Measurements from ENCODE around the gene MDN1.
A peak's percentile ranks its signal among the peaks of the same experiment; 100 is the strongest.
"Not testable (repeated sequence)": the region's sequence is repeated elsewhere in the genome, so short reads cannot be mapped to it uniquely, and the experiment has no call there.

The MDN1 gene

DNA sequence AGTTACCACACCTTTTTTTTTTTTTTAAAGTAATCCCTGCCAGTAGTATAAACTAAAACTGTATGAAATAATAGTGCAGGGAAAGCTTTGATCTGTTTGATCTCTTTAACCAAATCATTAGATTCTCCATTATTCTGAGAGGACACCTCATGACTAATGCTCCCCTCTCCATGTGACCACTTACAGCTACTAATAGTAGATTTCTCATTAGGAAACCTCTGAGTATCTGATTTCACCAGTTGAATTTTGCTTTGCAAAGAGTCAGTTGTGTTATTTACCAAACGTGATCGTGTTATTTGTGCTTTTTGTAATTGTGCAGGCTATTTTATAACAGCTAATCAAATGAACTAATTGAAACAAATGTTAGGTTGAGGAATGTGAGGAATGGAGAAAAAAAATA lies 22.6 kb upstream of the MDN1 start:
- Histone ChIP-seq H3K27me3 (ENCODE audit: control insufficient read depth in 5 of 5, insufficient read depth in 4 of 5, low read length in 5 of 5) (no peaks in the 10 kb centered on the region), H3K9me3 (ENCODE audit: control insufficient read depth in 5 of 5, low read length in 5 of 5) (no peaks in the 10 kb centered on the region), H3K4me1 (ENCODE audit: control insufficient read depth in 5 of 5, insufficient read depth in 5 of 5, low read length in 5 of 5) (peaks cover 0 to 11% (median 6%) of the 10 kb centered on the region in 5 donors), H3K36me3 (ENCODE audit: control insufficient read depth in 5 of 5, insufficient read depth in 5 of 5, low read length in 5 of 5) (peaks cover 0 to 11% (median 7%) of the 10 kb centered on the region in 5 donors), H3K27ac (ENCODE audit: low read depth, low read length) (no peak overlapping the region), H3K4me3 (ENCODE audit: low read depth in 1 of 5, low read length in 5 of 5) (no peak overlapping the region), H3K9ac (ENCODE audit: low read length in 5 of 5) (no peak overlapping the region)

GRCh38 chr6:89840538-89840937 lies 20.9 kb upstream of the MDN1 start:
- Histone ChIP-seq H3K4me3 (ENCODE audit: low read depth in 1 of 5, low read length in 5 of 5) (no peak overlapping the region), H3K9ac (ENCODE audit: low read length in 5 of 5) (peak overlapping the region in 1 of 5 donors; percentile 10), H3K27me3 (ENCODE audit: control insufficient read depth in 5 of 5, insufficient read depth in 4 of 5, low read length in 5 of 5) (no peaks in the 10 kb centered on the region), H3K36me3 (ENCODE audit: control insufficient read depth in 5 of 5, insufficient read depth in 5 of 5, low read length in 5 of 5) (peaks cover 0 to 14% (median 3%) of the 10 kb centered on the region in 5 donors), H3K9me3 (ENCODE audit: control insufficient read depth in 5 of 5, low read length in 5 of 5) (no peaks in the 10 kb centered on the region), H3K4me1 (ENCODE audit: control insufficient read depth in 5 of 5, insufficient read depth in 5 of 5, low read length in 5 of 5) (peaks cover 0 to 11% (median 6%) of the 10 kb centered on the region in 5 donors), H3K27ac (ENCODE audit: low read depth, low read length) (no peak overlapping the region)

- Histone ChIP-seq H3K27me3 (ENCODE audit: control insufficient read depth in 5 of 5, insufficient read depth in 4 of 5, low read length in 5 of 5) (no peaks in the 10 kb centered on the region), H3K4me1 (ENCODE audit: control insufficient read depth in 5 of 5, insufficient read depth in 5 of 5, low read length in 5 of 5) (peaks cover 0 to 6% (median 0%) of the 10 kb centered on the region in 5 donors), H3K36me3 (ENCODE audit: control insufficient read depth in 5 of 5, insufficient read depth in 5 of 5, low read length in 5 of 5) (peaks cover 2 to 25% (median 5%) of the 10 kb centered on the region in 5 donors), H3K27ac (ENCODE audit: low read depth, low read length) (no peak overlapping the region), H3K9me3 (ENCODE audit: control insufficient read depth in 5 of 5, low read length in 5 of 5) (no peaks in the 10 kb centered on the region), H3K9ac (ENCODE audit: low read length in 5 of 5) (no peak overlapping the region), H3K4me3 (ENCODE audit: low read depth in 1 of 5, low read length in 5 of 5) (no peak overlapping the region)
Observed at GRCh38 chr6:89836639-89837222, 17.1 kb upstream of the MDN1 start.

GRCh38 chr6:89834884-89835792 lies 15.5 kb upstream of the MDN1 start:
- Histone ChIP-seq H3K9ac (ENCODE audit: low read length in 5 of 5) (no peak overlapping the region), H3K4me3 (ENCODE audit: low read depth in 1 of 5, low read length in 5 of 5) (no peak overlapping the region), H3K9me3 (ENCODE audit: control insufficient read depth in 5 of 5, low read length in 5 of 5) (no peaks in the 10 kb centered on the region), H3K27ac (ENCODE audit: low read depth, low read length) (no peak overlapping the region), H3K4me1 (ENCODE audit: control insufficient read depth in 5 of 5, insufficient read depth in 5 of 5, low read length in 5 of 5) (peaks cover 4 to 9% (median 8%) of the 10 kb centered on the region in 5 donors), H3K36me3 (ENCODE audit: control insufficient read depth in 5 of 5, insufficient read depth in 5 of 5, low read length in 5 of 5) (peaks cover 2 to 25% (median 5%) of the 10 kb centered on the region in 5 donors), H3K27me3 (ENCODE audit: control insufficient read depth in 5 of 5, insufficient read depth in 4 of 5, low read length in 5 of 5) (no peaks in the 10 kb centered on the region)

DNA sequence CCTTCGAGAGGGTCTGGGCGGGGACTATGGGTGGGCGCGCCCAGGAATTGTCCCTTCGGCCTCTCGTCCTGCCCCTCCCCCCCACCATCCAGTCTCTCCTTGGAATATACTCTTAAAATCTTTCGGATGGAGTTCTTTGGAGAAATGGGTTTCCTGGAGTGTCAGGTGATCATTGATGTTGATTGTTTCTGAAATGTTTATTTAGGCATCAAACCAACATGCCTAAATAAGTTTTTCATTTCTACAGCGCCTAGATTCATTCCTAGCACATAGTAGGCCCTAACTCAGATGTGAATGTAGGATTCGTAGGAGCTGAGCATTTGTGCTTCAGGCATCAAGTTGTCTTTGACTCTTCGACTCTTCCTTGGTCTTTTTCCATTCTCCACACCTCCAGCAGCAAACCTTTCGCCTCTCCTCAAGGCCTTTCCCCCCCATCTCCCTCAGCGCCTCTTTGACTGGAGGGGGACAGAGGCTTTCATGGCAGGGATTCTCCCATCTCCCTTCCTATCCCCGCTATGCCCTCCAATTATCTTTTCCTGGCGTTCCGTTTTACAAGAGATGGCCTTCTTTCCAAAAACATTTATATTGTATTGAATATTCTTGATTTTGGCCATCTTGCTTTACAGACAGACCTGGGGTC lies 10.7 kb upstream of the MDN1 start:
- H3K9ac ChIP-seq (ENCODE audit: low read length in 5 of 5): peak overlapping the region; percentile 74 to 96 (median 89)
- no peaks in the 10 kb centered on the region for H3K27me3 ChIP-seq (ENCODE audit: control insufficient read depth in 5 of 5, insufficient read depth in 4 of 5, low read length in 5 of 5)
- peaks cover 5 to 20% (median 15%) of the 10 kb centered on the region in 5 donors for H3K4me1 ChIP-seq (ENCODE audit: control insufficient read depth in 5 of 5, insufficient read depth in 5 of 5, low read length in 5 of 5)
- H3K36me3 ChIP-seq (ENCODE audit: control insufficient read depth in 5 of 5, insufficient read depth in 5 of 5, low read length in 5 of 5): peaks cover 0 to 11% (median 3%) of the 10 kb centered on the region in 5 donors
- no peaks in the 10 kb centered on the region for H3K9me3 ChIP-seq (ENCODE audit: control insufficient read depth in 5 of 5, low read length in 5 of 5)
- H3K27ac ChIP-seq (ENCODE audit: low read depth, low read length): peak overlapping the region; percentile 60
- H3K4me3 ChIP-seq (ENCODE audit: low read depth in 1 of 5, low read length in 5 of 5): peak overlapping the region; percentile 69 to 99 (median 98)

GRCh38 chr6:89829472-89830169 lies 10.0 kb upstream of the MDN1 start, which contains the start of gene CASP8AP2:
TSS of gene CASP8AP2 (plus strand) at chr6:89829880.
- Histone ChIP-seq H3K4me3 (ENCODE audit: low read depth in 1 of 5, low read length in 5 of 5) (peak within 1 kb of the TSS; percentile 92 to 99 (median 98)), H3K36me3 (ENCODE audit: control insufficient read depth in 5 of 5, insufficient read depth in 5 of 5, low read length in 5 of 5) (peaks cover 0 to 11% (median 3%) of the 10 kb centered on the region in 5 donors), H3K9me3 (ENCODE audit: control insufficient read depth in 5 of 5, low read length in 5 of 5) (no peaks in the 10 kb centered on the region), H3K27ac (ENCODE audit: low read depth, low read length) (peak within 1 kb of the TSS; percentile 60), H3K27me3 (ENCODE audit: control insufficient read depth in 5 of 5, insufficient read depth in 4 of 5, low read length in 5 of 5) (no peaks in the 10 kb centered on the region), H3K4me1 (ENCODE audit: control insufficient read depth in 5 of 5, insufficient read depth in 5 of 5, low read length in 5 of 5) (peaks cover 5 to 20% (median 15%) of the 10 kb centered on the region in 5 donors), H3K9ac (ENCODE audit: low read length in 5 of 5) (peak within 1 kb of the TSS; percentile 74 to 96 (median 92))

GRCh38 chr6:89828988-89829471 lies 9.4 kb upstream of the MDN1 start:
- Histone ChIP-seq H3K4me3 (ENCODE audit: low read depth in 1 of 5, low read length in 5 of 5) (peak overlapping the region; percentile 88 to 99 (median 95)), H3K27me3 (ENCODE audit: control insufficient read depth in 5 of 5, insufficient read depth in 4 of 5, low read length in 5 of 5) (no peaks in the 10 kb centered on the region), H3K9me3 (ENCODE audit: control insufficient read depth in 5 of 5, low read length in 5 of 5) (no peaks in the 10 kb centered on the region), H3K36me3 (ENCODE audit: control insufficient read depth in 5 of 5, insufficient read depth in 5 of 5, low read length in 5 of 5) (peaks cover 0 to 11% (median 3%) of the 10 kb centered on the region in 5 donors), H3K9ac (ENCODE audit: low read length in 5 of 5) (peak overlapping the region; percentile 60 to 93 (median 89)), H3K4me1 (ENCODE audit: control insufficient read depth in 5 of 5, insufficient read depth in 5 of 5, low read length in 5 of 5) (peaks cover 5 to 20% (median 15%) of the 10 kb centered on the region in 5 donors), H3K27ac (ENCODE audit: low read depth, low read length) (peak overlapping the region; percentile 58)

GRCh38 chr6:89828475-89828987 lies 8.9 kb upstream of the MDN1 start:
- H3K27me3 ChIP-seq (ENCODE audit: control insufficient read depth in 5 of 5, insufficient read depth in 4 of 5, low read length in 5 of 5); H3K9me3 ChIP-seq (ENCODE audit: control insufficient read depth in 5 of 5, low read length in 5 of 5): not testable (repeated sequence)
- Histone ChIP-seq H3K4me3 (ENCODE audit: low read depth in 1 of 5, low read length in 5 of 5) (peak overlapping the region; percentile 88 to 99 (median 95)), H3K4me1 (ENCODE audit: control insufficient read depth in 5 of 5, insufficient read depth in 5 of 5, low read length in 5 of 5) (peaks cover 5 to 20% (median 15%) of the 10 kb centered on the region in 5 donors), H3K27ac (ENCODE audit: low read depth, low read length) (peak overlapping the region; percentile 58), H3K36me3 (ENCODE audit: control insufficient read depth in 5 of 5, insufficient read depth in 5 of 5, low read length in 5 of 5) (peaks cover 0 to 11% (median 3%) of the 10 kb centered on the region in 5 donors), H3K9ac (ENCODE audit: low read length in 5 of 5) (peak overlapping the region; percentile 60 to 93 (median 89))

GRCh38 chr6:89826029-89826528 lies 6.5 kb upstream of the MDN1 start:
- H3K36me3 ChIP-seq (ENCODE audit: control insufficient read depth in 5 of 5, insufficient read depth in 5 of 5, low read length in 5 of 5): no peaks in the 10 kb centered on the region

More at GRCh38 chr6:89826029-89826528, 6.5 kb upstream of the MDN1 start:
- no peak overlapping the region for H3K4me3 ChIP-seq (ENCODE audit: low read depth in 1 of 5, low read length in 5 of 5)
- no peak overlapping the region for H3K27ac ChIP-seq (ENCODE audit: low read depth, low read length)
- H3K4me1 ChIP-seq (ENCODE audit: control insufficient read depth in 5 of 5, insufficient read depth in 5 of 5, low read length in 5 of 5): peaks cover 5 to 20% (median 15%) of the 10 kb centered on the region in 5 donors
- no peaks in the 10 kb centered on the region for H3K27me3 ChIP-seq (ENCODE audit: control insufficient read depth in 5 of 5, insufficient read depth in 4 of 5, low read length in 5 of 5)
- no peak overlapping the region for H3K9ac ChIP-seq (ENCODE audit: low read length in 5 of 5)
- H3K9me3 ChIP-seq (ENCODE audit: control insufficient read depth in 5 of 5, low read length in 5 of 5): no peaks in the 10 kb centered on the region

Measured in subcutaneous abdominal adipose tissue (tissue), 5 donors.